ENCODE results near the gene MINDY1.

- TF ChIP-seq POLR2AphosphoS5 (IDR thresholded peaks at IDR 0.05; ENCODE audit: borderline replicate concordance, low read depth, low read length) (no peak), EZH2 (IDR thresholded peaks at IDR 0.05) (no peak)
Observed at GRCh38 chr1:150969626-150970025, 37.1 kb downstream of the MINDY1 start.

Data from SK-N-MC (cell line).